H1 (cell line): ENCODE results near the gene RHOC. TPM values are rescaled to one million over a fixed set of nuclear protein-coding genes. Genes with fewer than 3 reads are reported as not detected.

Experiments used
- CHD7 ChIP-seq: fragments of 300-600 bp; sonication (generic); IDR thresholded peaks from 2 replicates; pipeline ENCODE4 v1.7.1; 2012; ENCODE audit warnings: low read length, moderate library complexity, mild to moderate bottlenecking, inconsistent platforms; ENCODE audit not compliant: insufficient replicate concordance
- polyA plus RNA-seq, 7 experiments: library from polyadenylated mRNA; depleted of rRNA in 3 of 7; stranded (reverse) in 5 of 7; unstranded in 2 of 7; fragments of >200 nt in 5 of 7; fragments of 200-250 nt in 2 of 7; gene quantifications; 1 replicate in 5 of 7; 2 replicates in 1 of 7; 4 replicates in 1 of 7; pipeline versions ENCODE4 v1.2.1 to v1.2.3, GENCODE V29; 2011 to 2013; ENCODE audit warnings: missing spikeins in 2 of 7, mixed read lengths in 2 of 7
- total RNA-seq: library from RNA; stranded (reverse); fragmentation: NEBNext Ultra II Directional; extraction: Animal tissue kit (Norgen Biotek cat#: 25700); gene quantifications from 2 replicates; pipeline ENCODE4 v1.2.1, GENCODE V29; 2021

The RHOC gene
- total and polyA plus RNA-seq, 2 of the 8 experiments (the other 6 are each of a cell fraction or from before 2014, with no cell fraction given), result 53.6 to 97.5 TPM

DNA sequence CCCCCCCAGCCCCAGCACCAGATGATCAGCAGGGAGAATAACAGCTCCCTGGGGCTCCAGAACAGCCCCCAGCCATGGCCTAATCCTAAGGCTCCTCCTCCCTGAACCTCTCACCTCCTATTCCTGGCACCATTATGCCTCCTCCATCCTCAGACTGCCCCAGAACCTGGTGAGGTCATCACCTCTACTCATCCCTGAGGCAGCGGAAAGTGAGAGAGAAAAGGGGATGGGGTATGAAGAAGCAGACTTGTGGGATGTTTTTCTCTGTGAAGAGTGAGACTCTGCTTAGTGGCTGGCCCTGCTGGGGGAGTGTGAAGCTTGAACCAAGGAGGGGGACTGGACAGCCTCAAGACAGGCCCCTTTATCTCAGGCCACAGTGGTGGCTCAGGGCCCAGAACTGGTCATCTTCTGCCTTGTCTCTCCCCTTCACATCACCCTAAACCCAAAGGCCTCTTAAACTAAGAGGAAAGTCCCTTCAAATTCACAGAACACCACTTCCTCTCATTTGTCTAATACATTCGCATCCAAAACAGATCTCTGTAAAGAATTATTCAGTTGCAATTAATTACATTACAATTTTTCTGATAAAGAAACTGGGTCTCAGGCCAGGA, 10.4 kb upstream of the RHOC start (continued):
- no peak for TF ChIP-seq CHD7
